HCT116 (cell line): ENCODE data around the gene PSMC3. TPM values are rescaled to one million over a fixed set of nuclear protein-coding genes. Genes with fewer than 3 reads are reported as not detected.

Experiments
- ATAC-seq: fragments of 200-7000 bp; cut with Tn5 transposase; 2 replicates; pipeline ENCODE4 v1.9.1; 2020; ENCODE audit warnings: mild to moderate bottlenecking, moderate library complexity
- BruUV-seq: library from RNA; stranded (reverse); fragments of 400-500 nt; replicated peaks from 2 replicates; lab custom pipeline; 2021; lab: Mats Ljungman, UMichigan
- CTCF ChIA-PET: fragments of 300-600 bp; sonication (Branson Sonifier 250); formaldehyde crosslinking; loops from one replicate; lab custom pipeline; 2021; ENCODE audit warnings: antibody characterized with exemption; lab: Charles Lee
- POLR2A ChIA-PET: fragments of 300-600, 350-600 bp; sonication (Branson Sonifier 250); formaldehyde crosslinking; loops from one replicate; lab custom pipeline; 2021; ENCODE audit warnings: antibody characterized with exemption; lab: Charles Lee
- RAD21 ChIA-PET, 2 experiments: fragments of 300-600 bp; sonication (Branson Sonifier 250); formaldehyde crosslinking; loops; one replicate each; lab custom pipeline; 2023; ENCODE audit warnings: low total read pairs in 2 of 2; ENCODE audit not compliant: uncharacterized antibody in 2 of 2, unreplicated experiment in 2 of 2, low non-redundant PET in 1 of 2; lab: Charles Lee
- DNase-seq: peaks from one replicate; pipeline ENCODE4 v3.0.0-alpha.2; 2010; ENCODE audit warnings: low read depth, low spot score
- H2AFZ ChIP-seq: fragments of 200-600 bp; shearing (Covaris generic), sonication (generic); 2 replicates; pipeline ENCODE4 v1.6.1; 2017; ENCODE audit warnings: low read depth, mixed run types, mixed read lengths, antibody characterized with exemption, low read length; ENCODE audit not compliant: poor library complexity, severe bottlenecking
- H3K27ac ChIP-seq: 2 replicates; pipeline ENCODE4 v1.5.1; 2012; ENCODE audit warnings: low read depth, low read length
- H3K27me3 ChIP-seq: fragments of 200-600 bp; sonication (generic); 2 replicates; pipeline ENCODE4 v1.6.1; 2016; ENCODE audit warnings: mixed run types, low read length, mixed read lengths; ENCODE audit not compliant: insufficient read depth
- H3K36me3 ChIP-seq, 2 experiments: fragments of 200-500 bp in 1 of 2; fragments of 200-600 bp in 1 of 2; sonication (Bioruptor generic) in 1 of 2; sonication (generic) in 1 of 2; 2 replicates each; pipeline versions ENCODE4 v1.5.1 to v1.6.1; 2014 to 2016; ENCODE audit warnings: low read length in 2 of 2, inconsistent platforms in 1 of 2, mixed read lengths in 1 of 2, mixed run types in 1 of 2; ENCODE audit not compliant: insufficient read depth in 2 of 2, control insufficient read depth in 1 of 2
- H3K4me1 ChIP-seq, 2 experiments: fragments of 200-600 bp in 1 of 2; sonication (generic) in 1 of 2; 2 replicates each; pipeline versions ENCODE4 v1.5.1 to v1.6.1; 2012 to 2017; ENCODE audit warnings: low read length in 2 of 2, inconsistent platforms in 1 of 2, mild to moderate bottlenecking in 1 of 2, mixed read lengths in 1 of 2, mixed run types in 1 of 2, moderate library complexity in 1 of 2; ENCODE audit not compliant: insufficient read depth in 2 of 2, control insufficient read depth in 1 of 2
- H3K4me2 ChIP-seq: fragments of 200-600 bp; sonication (generic); 2 replicates; pipeline ENCODE4 v1.6.1; 2017; ENCODE audit warnings: mixed run types, low read length, mixed read lengths
- H3K4me3 ChIP-seq, 2 experiments: fragments of 200-600 bp in 1 of 2; sonication (generic) in 1 of 2; replicated peaks in 1 of 2; 2 replicates each; pipeline ENCODE4 v1.5.1; 2011 to 2016; ENCODE audit warnings: low read length in 2 of 2, control low read depth in 1 of 2, low read depth in 1 of 2, mild to moderate bottlenecking in 1 of 2, mixed read lengths in 1 of 2, mixed run types in 1 of 2
- H3K79me2 ChIP-seq: fragments of 200-600 bp; sonication (generic); 2 replicates; pipeline ENCODE4 v1.6.1; 2017; ENCODE audit warnings: mild to moderate bottlenecking, mixed run types, low read length, moderate library complexity, mixed read lengths; ENCODE audit not compliant: insufficient read depth
- H3K9ac ChIP-seq: fragments of 200-600 bp; sonication (generic); 2 replicates; pipeline ENCODE4 v1.6.1; 2016; ENCODE audit warnings: low read length, mixed read lengths
- H3K9me2 ChIP-seq: fragments of 200-600 bp; sonication (generic), shearing (Covaris generic); 2 replicates; pipeline ENCODE4 v1.6.1; 2017; ENCODE audit warnings: mixed run types, mild to moderate bottlenecking, moderate library complexity; ENCODE audit not compliant: insufficient read depth
- H3K9me3 ChIP-seq, 2 experiments: fragments of 200-500 bp in 1 of 2; fragments of 200-600 bp in 1 of 2; sonication (Bioruptor generic) in 1 of 2; sonication (generic) in 1 of 2; 2 replicates each; pipeline ENCODE4 v1.6.1; 2014 to 2017; ENCODE audit warnings: low read length in 2 of 2, mixed read lengths in 2 of 2, inconsistent platforms in 1 of 2, low read depth in 1 of 2, mild to moderate bottlenecking in 1 of 2, mixed run types in 1 of 2, moderate library complexity in 1 of 2; ENCODE audit not compliant: control insufficient read depth in 1 of 2, insufficient read depth in 1 of 2
- H4K20me1 ChIP-seq: fragments of 200-600 bp; sonication (generic), shearing (Covaris generic); 2 replicates; pipeline ENCODE4 v1.6.1; 2017; ENCODE audit warnings: mixed run types, mild to moderate bottlenecking, moderate library complexity; ENCODE audit not compliant: insufficient read depth
- CEBPB ChIP-seq: IDR thresholded peaks from 2 replicates; pipeline ENCODE4 v1.6.1; 2012; ENCODE audit warnings: low read depth
- EGR1 ChIP-seq: IDR thresholded peaks from 2 replicates; pipeline ENCODE4 v1.6.1; 2012; ENCODE audit warnings: low read depth
- EZH2phosphoT487 ChIP-seq: fragments of 200-600 bp; IDR thresholded peaks from 2 replicates; pipeline ENCODE4 v1.6.1; 2018; ENCODE audit warnings: antibody characterized with exemption, borderline replicate concordance
- FOSL1 ChIP-seq: IDR thresholded peaks from 2 replicates; pipeline ENCODE4 v1.6.1; 2012; ENCODE audit warnings: low read depth
- POLR2A ChIP-seq: IDR thresholded peaks from 2 replicates; pipeline ENCODE4 v1.7.0; 2011; ENCODE audit warnings: borderline replicate concordance; ENCODE audit not compliant: insufficient read depth, insufficient read length; ENCODE audit errors: extremely low read depth
- SIN3A ChIP-seq: IDR thresholded peaks from 2 replicates; pipeline ENCODE4 v1.6.1; 2012; ENCODE audit warnings: low read depth
- SP1 ChIP-seq: IDR thresholded peaks from 2 replicates; pipeline ENCODE4 v1.6.1; 2012; ENCODE audit warnings: low read depth
- YY1 ChIP-seq: IDR thresholded peaks from 2 replicates; pipeline ENCODE4 v1.6.1; 2011; ENCODE audit warnings: low read length, low read depth, moderate library complexity, mild to moderate bottlenecking; ENCODE audit not compliant: insufficient replicate concordance; ENCODE audit errors: extremely low read depth
- intact Hi-C: fragments of 100-400 bp; cut with micrococcal nuclease; formaldehyde crosslinking; loops from 2 replicates; pipeline ENCODE4 v1.10.0; 2022
- total RNA-seq: library from RNA; stranded (reverse); gene quantifications from one replicate; pipeline ENCODE4 v1.2.1, GENCODE V29; 2021; ENCODE audit not compliant: unreplicated experiment
- TF ChIP-seq, protein P1 (sequence below): IDR thresholded peaks from 2 replicates; pipeline ENCODE4 v1.6.1; 2012
- TF ChIP-seq, protein P2 (sequence below), 3 experiments: fragments of 200-600 bp in 1 of 3; sonication (generic) in 1 of 3; IDR thresholded peaks in 2 of 3; conservative IDR thresholded peaks in 1 of 3; 2 replicates each; pipeline ENCODE4 v1.5.1; 2012 to 2017; ENCODE audit warnings: low read depth in 2 of 3, low read length in 2 of 3, antibody characterized with exemption in 1 of 3, borderline replicate concordance in 1 of 3, control low read depth in 1 of 3, mild to moderate bottlenecking in 1 of 3, mixed read lengths in 1 of 3, mixed run types in 1 of 3, moderate library complexity in 1 of 3; ENCODE audit not compliant: insufficient read depth in 1 of 3

PSMC3 gene
- total RNA-seq, 1 experiment from 2014 or later, result 155 TPM

DNA sequence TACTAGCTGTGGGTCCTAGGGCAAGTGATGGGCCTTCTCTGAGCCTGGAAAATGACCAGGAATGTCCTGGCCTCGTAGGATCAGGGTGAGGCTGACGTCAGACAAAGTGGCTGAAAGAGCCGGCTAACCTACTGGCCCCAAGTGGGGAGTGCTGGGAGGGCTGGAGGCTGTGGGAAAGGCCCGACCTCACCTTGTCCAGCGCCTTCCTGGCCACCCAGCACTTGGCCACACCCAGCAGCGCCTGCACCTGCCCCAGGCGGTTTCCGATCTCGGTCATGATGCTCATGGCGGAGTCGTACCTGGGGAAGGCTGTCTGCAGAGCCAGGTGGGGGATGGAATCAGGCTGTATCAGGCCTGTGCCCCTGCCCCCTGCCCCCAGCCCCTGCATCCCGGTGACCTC lies 15.2 kb upstream of the PSMC3 start:
- CTCF ChIA-PET, result no interaction called here
- DNase-seq (no peak), ATAC-seq (no peak)
- no peaks in the 10 kb centered on the region for H3K27me3 ChIP-seq
- no peak overlapping the region for H3K9ac ChIP-seq
- POLR2A ChIA-PET, result no interaction called here
- H3K4me2 ChIP-seq, result no peak overlapping the region
- no peaks in the 10 kb centered on the region for H3K9me2 ChIP-seq
- no peaks in the 10 kb centered on the region for H4K20me1 ChIP-seq
- no peaks in the 10 kb centered on the region for H3K79me2 ChIP-seq
- RAD21 ChIA-PET, result no interaction called here
- no peaks in the 10 kb centered on the region for H3K9me3 ChIP-seq
- no peak overlapping the region for H3K4me3 ChIP-seq
- no peak overlapping the region for H2AFZ ChIP-seq
- intact Hi-C loops, result no loop called here
- H3K36me3 ChIP-seq, result no peaks in the 10 kb centered on the region
- BruUV-seq, result no TSS peak
- no peaks in the 10 kb centered on the region for H3K4me1 ChIP-seq
- TF ChIP-seq SP1 (no peak), EZH2phosphoT487 (no peak), YY1 (no peak), FOSL1 (no peak), POLR2A (no peak), SIN3A (no peak), CEBPB (no peak)
- TF ChIP-seq, protein P1, sequence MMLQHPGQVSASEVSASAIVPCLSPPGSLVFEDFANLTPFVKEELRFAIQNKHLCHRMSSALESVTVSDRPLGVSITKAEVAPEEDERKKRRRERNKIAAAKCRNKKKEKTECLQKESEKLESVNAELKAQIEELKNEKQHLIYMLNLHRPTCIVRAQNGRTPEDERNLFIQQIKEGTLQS, result no peak
- TF ChIP-seq, protein P2, sequence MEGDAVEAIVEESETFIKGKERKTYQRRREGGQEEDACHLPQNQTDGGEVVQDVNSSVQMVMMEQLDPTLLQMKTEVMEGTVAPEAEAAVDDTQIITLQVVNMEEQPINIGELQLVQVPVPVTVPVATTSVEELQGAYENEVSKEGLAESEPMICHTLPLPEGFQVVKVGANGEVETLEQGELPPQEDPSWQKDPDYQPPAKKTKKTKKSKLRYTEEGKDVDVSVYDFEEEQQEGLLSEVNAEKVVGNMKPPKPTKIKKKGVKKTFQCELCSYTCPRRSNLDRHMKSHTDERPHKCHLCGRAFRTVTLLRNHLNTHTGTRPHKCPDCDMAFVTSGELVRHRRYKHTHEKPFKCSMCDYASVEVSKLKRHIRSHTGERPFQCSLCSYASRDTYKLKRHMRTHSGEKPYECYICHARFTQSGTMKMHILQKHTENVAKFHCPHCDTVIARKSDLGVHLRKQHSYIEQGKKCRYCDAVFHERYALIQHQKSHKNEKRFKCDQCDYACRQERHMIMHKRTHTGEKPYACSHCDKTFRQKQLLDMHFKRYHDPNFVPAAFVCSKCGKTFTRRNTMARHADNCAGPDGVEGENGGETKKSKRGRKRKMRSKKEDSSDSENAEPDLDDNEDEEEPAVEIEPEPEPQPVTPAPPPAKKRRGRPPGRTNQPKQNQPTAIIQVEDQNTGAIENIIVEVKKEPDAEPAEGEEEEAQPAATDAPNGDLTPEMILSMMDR (IDR thresholded peaks at IDR 0.05 in 2 of 3, conservative IDR thresholded peaks at IDR 0.05 in 1 of 3; ENCODE audit: borderline replicate concordance in 1 of 3, insufficient read depth in 1 of 3, low read depth in 2 of 3, low read length in 2 of 3), result no peak
- H3K27ac ChIP-seq, result no peak overlapping the region

DNA sequence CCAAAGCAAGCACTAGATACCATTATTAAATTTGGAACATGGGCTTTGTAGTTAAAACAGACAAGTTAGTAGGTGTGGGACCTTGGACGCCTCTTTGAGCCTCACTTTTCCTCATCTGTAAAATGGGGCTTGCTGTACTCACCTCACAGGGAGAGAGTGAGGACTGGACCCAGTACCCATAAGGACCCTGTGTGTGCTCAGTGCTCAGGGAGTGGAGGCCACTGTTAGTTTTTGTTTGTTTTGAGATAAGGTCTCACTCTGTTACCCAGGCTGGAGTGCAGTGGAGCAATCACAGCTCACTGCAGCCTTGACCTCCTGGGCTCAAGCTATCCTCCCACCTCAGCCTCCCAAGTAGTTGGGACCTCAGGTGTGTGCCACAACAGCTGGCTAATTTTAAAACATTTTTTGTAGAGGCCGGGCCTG lies 13.8 kb upstream of the PSMC3 start:
- no peak overlapping the region for H3K27ac ChIP-seq
- no peaks in the 10 kb centered on the region for H3K9me2 ChIP-seq
- no peaks in the 10 kb centered on the region for H3K36me3 ChIP-seq
- H3K27me3 ChIP-seq, result no peaks in the 10 kb centered on the region
- H3K4me1 ChIP-seq, result no peaks in the 10 kb centered on the region
- BruUV-seq, result no TSS peak
- POLR2A ChIA-PET, result no interaction called here
- no peaks in the 10 kb centered on the region for H4K20me1 ChIP-seq
- CTCF ChIA-PET, result no interaction called here
- H3K4me3 ChIP-seq, result no peak overlapping the region
- no peak overlapping the region for H3K4me2 ChIP-seq
- DNase-seq (no peak), ATAC-seq (no peak)
- H3K79me2 ChIP-seq, result no peaks in the 10 kb centered on the region
- no peaks in the 10 kb centered on the region for H3K9me3 ChIP-seq
- no peak for TF ChIP-seq EGR1
- TF ChIP-seq, protein P2 (IDR thresholded peaks at IDR 0.05 in 2 of 3, conservative IDR thresholded peaks at IDR 0.05 in 1 of 3; ENCODE audit: borderline replicate concordance in 1 of 3, insufficient read depth in 1 of 3, low read depth in 2 of 3, low read length in 2 of 3), result no peak
- TF ChIP-seq, all 23 proteins: peak for 0
- RAD21 ChIA-PET, result no interaction called here
- Histone ChIP-seq H2AFZ (no peak overlapping the region), H3K9ac (no peak overlapping the region)
- intact Hi-C loops, result no loop called here
